Endothelial cell of umbilical vein (primary cell): Measurements from ENCODE around the gene VSIG10L. TPM values are rescaled to one million over a fixed set of nuclear protein-coding genes. Genes with fewer than 3 reads are reported as not detected.

Source experiments
- BruUV-seq: library from RNA; stranded (reverse); fragments of 400-500 nt; replicated peaks from 2 replicates; lab custom pipeline; 2021; lab: Mats Ljungman, UMichigan
- CTCF ChIA-PET: fragments of 300-600, 350-600 bp; sonication (Branson Sonifier 250); formaldehyde crosslinking; loops from one replicate; lab custom pipeline; 2021; ENCODE audit warnings: antibody characterized with exemption, inconsistent platforms; lab: Charles Lee
- POLR2A ChIA-PET: fragments of 300-600, 350-600 bp; sonication (Branson Sonifier 250); formaldehyde crosslinking; loops from one replicate; lab custom pipeline; 2021; ENCODE audit warnings: antibody characterized with exemption, inconsistent platforms; lab: Charles Lee
- DNase-seq: peaks from one replicate; pipeline ENCODE4 v3.0.0-alpha.2; 2011; ENCODE audit warnings: low read depth, low spot score
- FAIRE-seq: peaks from 2 replicates; lab custom pipeline; 2011; peaks lifted over from hg19 to GRCh38; lab: Jason Lieb, UNC
- H2AFZ ChIP-seq: 2 replicates; pipeline ENCODE4 v1.6.0; 2012; ENCODE audit warnings: low read depth, low read length, control low read depth, inconsistent platforms
- H3K27ac ChIP-seq: 2 replicates; pipeline ENCODE4 v1.5.1; 2011; ENCODE audit warnings: low read depth, mild to moderate bottlenecking, control low read depth, low read length, moderate library complexity; ENCODE audit not compliant: insufficient read depth
- H3K27me3 ChIP-seq, 2 experiments: 2 replicates each; pipeline versions ENCODE4 v1.6.0 to v1.6.1; 2011; ENCODE audit warnings: low read length in 2 of 2, mixed read lengths in 1 of 2; ENCODE audit not compliant: control insufficient read depth in 2 of 2, insufficient read depth in 2 of 2
- H3K36me3 ChIP-seq, 2 experiments: 2 replicates in 1 of 2; 3 replicates in 1 of 2; pipeline ENCODE4 v1.5.1; 2011; ENCODE audit warnings: low read length in 2 of 2, mild to moderate bottlenecking in 1 of 2, moderate library complexity in 1 of 2; ENCODE audit not compliant: control insufficient read depth in 2 of 2, insufficient read depth in 2 of 2; ENCODE audit errors: extremely low read depth in 1 of 2
- H3K4me1 ChIP-seq: 3 replicates; pipeline ENCODE4 v1.5.1; 2011; ENCODE audit warnings: mild to moderate bottlenecking, low read length; ENCODE audit not compliant: control insufficient read depth, insufficient read depth; ENCODE audit errors: extremely low read depth
- H3K4me2 ChIP-seq: 2 replicates; pipeline ENCODE4 v1.6.1; 2011; ENCODE audit warnings: low read length, control low read depth, mixed read lengths; ENCODE audit not compliant: insufficient read depth
- H3K4me3 ChIP-seq, 3 experiments: fragments of 200-600 bp in 1 of 3; sonication (generic), shearing (Covaris generic) in 1 of 3; replicated peaks in 1 of 3; 2 replicates each; pipeline ENCODE4 v1.5.1; 2011 to 2016; ENCODE audit warnings: control low read depth in 3 of 3, low read length in 3 of 3, mild to moderate bottlenecking in 2 of 3, inconsistent platforms in 1 of 3, low read depth in 1 of 3, moderate library complexity in 1 of 3; ENCODE audit not compliant: insufficient read depth in 1 of 3
- H3K79me2 ChIP-seq: 2 replicates; pipeline ENCODE4 v1.6.0; 2012; ENCODE audit warnings: low read length, inconsistent platforms; ENCODE audit not compliant: control insufficient read depth, insufficient read depth
- H3K9ac ChIP-seq: replicated peaks from 2 replicates; pipeline ENCODE3; 2011; ENCODE audit warnings: low read length, control low read depth; ENCODE audit not compliant: insufficient read depth; ENCODE audit errors: extremely low read depth
- H3K9me1 ChIP-seq: replicated peaks from 3 replicates; pipeline ENCODE4 v1.6.0; 2011; ENCODE audit warnings: mild to moderate bottlenecking, low read length; ENCODE audit not compliant: control insufficient read depth, insufficient read depth; ENCODE audit errors: extremely low read depth
- H3K9me3 ChIP-seq: replicated peaks from 2 replicates; pipeline ENCODE4 v1.5.1; 2012; ENCODE audit warnings: low read length, inconsistent platforms; ENCODE audit not compliant: control insufficient read depth, insufficient read depth
- H4K20me1 ChIP-seq: replicated peaks from 2 replicates; pipeline ENCODE3; 2011; ENCODE audit warnings: mild to moderate bottlenecking, low read length; ENCODE audit not compliant: control insufficient read depth, insufficient read depth; ENCODE audit errors: extremely low read depth
- EZH2 ChIP-seq: IDR thresholded peaks from 2 replicates; pipeline ENCODE4 v1.6.1; 2012; ENCODE audit warnings: borderline replicate concordance, low read depth, mild to moderate bottlenecking, moderate library complexity, low read length, inconsistent platforms; ENCODE audit not compliant: severe bottlenecking
- POLR2A ChIP-seq: IDR thresholded peaks from 2 replicates; pipeline ENCODE4 v1.6.1; 2012; ENCODE audit warnings: low read depth, mild to moderate bottlenecking, control low read depth, low read length
- dilution Hi-C: fragments of 300-500 bp; cut with MboI; formaldehyde crosslinking; loops from one replicate; pipeline ENCODE4 v1.15.0; 2019; ENCODE audit warnings: low sequenced_read_pairs; ENCODE audit not compliant: extremely low pct_ligation_motif_present
- intact Hi-C: fragments of 100-400 bp; cut with micrococcal nuclease; formaldehyde crosslinking; loops from one replicate; pipeline ENCODE4 v1.10.0; 2022
- polyA plus RNA-seq, 4 experiments: library from polyadenylated mRNA; depleted of rRNA in 3 of 4; stranded (reverse) in 3 of 4; unstranded in 1 of 4; fragments of >200 nt; gene quantifications; 2 replicates each; pipeline versions ENCODE4 v1.2.1 to v1.2.3, GENCODE V29; 2011 to 2012; ENCODE audit warnings: missing spikeins in 1 of 4
- total RNA-seq: library from RNA; stranded (reverse); gene quantifications from 2 replicates; pipeline ENCODE4 v1.2.3, GENCODE V29; 2021
- TF ChIP-seq, protein P1 (sequence below), 2 donors: IDR thresholded peaks; 1 replicate in 1 of 2; 2 replicates in 1 of 2; pipeline ENCODE4 v1.5.1; 2011; ENCODE audit warnings: low read length in 2 of 2, mild to moderate bottlenecking in 2 of 2, moderate library complexity in 2 of 2, control low read depth in 1 of 2, inconsistent platforms in 1 of 2, low read depth in 1 of 2; ENCODE audit not compliant: insufficient read depth in 1 of 2; ENCODE audit errors: extremely low read depth in 1 of 2

Gene VSIG10L
- total and polyA plus RNA-seq, 2 donors (not counting 3 experiments of a cell fraction or from before 2014, with no cell fraction given), result 0.62 to 0.77 TPM

GRCh38 chr19:51327066-51328001 lies 14.6 kb downstream of the VSIG10L start:
- Histone ChIP-seq H3K4me2 (peak overlapping the region; percentile 24), H3K4me1 (no peaks in the 10 kb centered on the region), H3K27me3 (peaks cover 6 to 7% of the 10 kb centered on the region in 2 experiments), H2AFZ (peak overlapping the region; percentile 78), H3K79me2 (no peaks in the 10 kb centered on the region), H3K9ac (no peak overlapping the region), H4K20me1 (no peaks in the 10 kb centered on the region), H3K9me3 (no peaks in the 10 kb centered on the region), H3K27ac (no peak overlapping the region), H3K4me3 (peak overlapping the region in 1 of 3 experiments; percentile 15), H3K36me3 (no peaks in the 10 kb centered on the region), H3K9me1 (no peaks in the 10 kb centered on the region)
- BruUV-seq, result no TSS peak
- TF ChIP-seq, protein P1, sequence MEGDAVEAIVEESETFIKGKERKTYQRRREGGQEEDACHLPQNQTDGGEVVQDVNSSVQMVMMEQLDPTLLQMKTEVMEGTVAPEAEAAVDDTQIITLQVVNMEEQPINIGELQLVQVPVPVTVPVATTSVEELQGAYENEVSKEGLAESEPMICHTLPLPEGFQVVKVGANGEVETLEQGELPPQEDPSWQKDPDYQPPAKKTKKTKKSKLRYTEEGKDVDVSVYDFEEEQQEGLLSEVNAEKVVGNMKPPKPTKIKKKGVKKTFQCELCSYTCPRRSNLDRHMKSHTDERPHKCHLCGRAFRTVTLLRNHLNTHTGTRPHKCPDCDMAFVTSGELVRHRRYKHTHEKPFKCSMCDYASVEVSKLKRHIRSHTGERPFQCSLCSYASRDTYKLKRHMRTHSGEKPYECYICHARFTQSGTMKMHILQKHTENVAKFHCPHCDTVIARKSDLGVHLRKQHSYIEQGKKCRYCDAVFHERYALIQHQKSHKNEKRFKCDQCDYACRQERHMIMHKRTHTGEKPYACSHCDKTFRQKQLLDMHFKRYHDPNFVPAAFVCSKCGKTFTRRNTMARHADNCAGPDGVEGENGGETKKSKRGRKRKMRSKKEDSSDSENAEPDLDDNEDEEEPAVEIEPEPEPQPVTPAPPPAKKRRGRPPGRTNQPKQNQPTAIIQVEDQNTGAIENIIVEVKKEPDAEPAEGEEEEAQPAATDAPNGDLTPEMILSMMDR (IDR thresholded peaks at IDR 0.05; ENCODE audit: extremely low read depth in 1 of 2, insufficient read depth in 1 of 2, low read depth in 1 of 2, low read length in 2 of 2), result peak in 1 of 2 donors; percentile 20
- peak; percentile 58 for TF ChIP-seq EZH2
- no peak for TF ChIP-seq POLR2A
- ChIA-PET POLR2A (no interaction called here), CTCF (no interaction called here)
- DNase-seq, result peak; percentile 30
- intact Hi-C loops (loop anchor here (5.0 kb wide), 1 partner anchor 40 kb away; the partner anchor contains the start of genes CLDND2 and ETFB), dilution Hi-C loops (no loop called here)
- no peak for FAIRE-seq
